HFF-Myc (cell line): ENCODE results near the gene AP1S3.

Experiments used
- DNase-seq: peaks from one replicate; pipeline ENCODE4 v3.0.0-alpha.2; 2011; ENCODE audit warnings: low read depth; ENCODE audit errors: extremely low read depth
- H3K4me3 ChIP-seq: replicated peaks from 2 replicates; pipeline ENCODE4 v1.5.1; 2011; ENCODE audit warnings: low read depth, mild to moderate bottlenecking, control low read depth, low read length
- CTCF ChIP-seq: IDR thresholded peaks from 2 replicates; pipeline ENCODE4 v1.5.1; 2012; ENCODE audit warnings: mild to moderate bottlenecking, low read depth, low read length, control low read depth; ENCODE audit errors: missing control alignments

Gene AP1S3

DNA sequence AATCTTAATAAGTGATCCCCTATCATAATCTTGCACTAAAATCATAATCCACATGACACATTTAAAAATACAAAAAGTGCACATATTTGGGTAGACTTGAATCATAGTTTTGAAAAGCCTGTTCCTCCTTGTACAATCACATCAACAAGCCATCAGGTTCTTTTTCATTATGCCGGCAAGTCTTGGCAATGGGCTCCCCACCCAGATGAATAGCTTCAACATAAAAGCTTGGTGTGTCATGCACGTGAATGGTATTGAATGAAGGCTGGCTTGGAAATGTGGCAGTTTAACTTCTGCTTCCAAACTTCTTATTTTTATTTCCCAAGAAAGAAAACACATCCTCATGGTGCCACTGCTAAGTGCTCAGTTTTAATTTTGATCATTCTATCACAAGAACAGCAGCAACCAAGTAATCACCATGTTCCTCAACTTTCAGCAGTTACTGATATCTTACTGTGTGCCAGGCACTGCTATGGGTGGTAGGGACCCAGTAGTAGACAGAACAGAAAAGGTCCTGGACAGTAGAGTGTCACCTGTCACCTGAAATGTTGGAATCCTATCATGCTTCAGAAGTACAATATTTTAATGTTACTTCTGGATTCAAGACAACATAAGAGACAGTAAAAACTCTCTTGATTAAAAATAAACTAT is 89.9 kb downstream of the AP1S3 start:
- no peak overlapping the region for H3K4me3 ChIP-seq
- DNase-seq: no peak
- TF ChIP-seq CTCF: no peak

DNA sequence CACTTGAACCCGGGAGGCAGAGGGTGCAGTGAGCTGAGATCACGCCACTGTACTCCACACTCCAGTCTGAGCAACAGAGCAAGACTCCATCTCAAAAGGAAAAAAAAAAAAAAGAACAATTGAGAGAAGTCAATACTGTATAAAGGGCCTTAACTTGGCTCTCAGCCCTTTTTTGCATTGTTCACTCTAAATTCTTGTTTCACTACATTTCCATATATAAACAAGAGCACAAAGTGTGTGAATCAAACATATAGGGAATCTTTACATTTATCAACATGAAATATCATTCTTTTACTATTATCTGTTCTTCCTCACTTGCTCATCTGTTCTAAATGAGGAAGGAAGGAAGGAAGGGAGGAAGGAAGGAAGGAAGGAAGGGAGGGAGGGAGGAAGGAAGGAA is 90.8 kb downstream of the AP1S3 start:
- H3K4me3 ChIP-seq: no peak overlapping the region
- TF ChIP-seq CTCF: no peak
- DNase-seq: no peak

GRCh38 chr2:223744580-223744979 is 92.8 kb downstream of the AP1S3 start:
- no peak for TF ChIP-seq CTCF
- no peak for DNase-seq
- H3K4me3 ChIP-seq: no peak overlapping the region

DNA sequence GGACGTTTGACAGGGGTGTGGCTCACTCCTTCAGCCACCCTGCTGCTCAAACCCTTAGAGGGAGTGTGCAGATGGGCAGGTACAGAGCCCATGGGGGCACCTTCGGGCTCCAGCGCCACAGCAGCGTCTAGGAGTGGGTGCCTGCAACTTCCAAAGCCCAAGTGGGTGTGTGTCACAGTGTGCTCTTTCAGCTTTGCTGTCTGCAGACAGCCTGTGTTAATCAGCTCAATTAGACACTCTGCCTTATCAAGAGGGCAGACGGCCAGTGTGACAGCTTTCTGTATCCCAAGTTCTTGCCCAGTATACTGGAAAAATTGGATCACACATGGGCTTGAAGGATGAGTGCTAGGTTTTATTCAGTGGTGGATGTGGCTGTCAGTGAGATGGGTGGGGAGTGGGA is 96.7 kb downstream of the AP1S3 start:
- H3K4me3 ChIP-seq: no peak overlapping the region
- no peak for DNase-seq
- no peak for TF ChIP-seq CTCF

GRCh38 chr2:223737207-223737606 is 100.2 kb downstream of the AP1S3 start:
- DNase-seq: no peak
- no peak for TF ChIP-seq CTCF

DNA sequence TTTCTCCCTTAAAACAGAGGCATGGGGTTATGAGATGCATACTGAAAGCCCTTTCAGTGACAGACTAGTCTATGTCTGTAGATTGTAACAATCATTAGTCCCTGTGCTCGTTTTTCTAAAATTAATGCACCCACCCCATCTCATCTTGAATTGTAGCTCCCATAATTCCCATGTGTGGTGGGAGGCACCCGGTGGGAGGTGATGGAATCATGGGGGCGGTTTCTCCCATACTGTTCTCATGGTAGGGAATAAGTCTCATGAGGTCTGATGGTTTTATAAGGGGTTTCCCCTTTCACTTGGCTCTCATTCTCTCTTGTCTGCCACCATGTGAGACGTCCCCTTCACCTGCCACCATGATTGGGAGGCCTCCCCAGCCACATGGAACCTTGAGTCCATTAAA is 100.9 kb downstream of the AP1S3 start:
- no peak for DNase-seq
- TF ChIP-seq CTCF: no peak
- no peak overlapping the region for H3K4me3 ChIP-seq

More at GRCh38 chr2:223737207-223737606, 100.2 kb downstream of the AP1S3 start:
- no peak overlapping the region for H3K4me3 ChIP-seq
